PC-9 (cell line): ENCODE data around the gene CRYL1.

ENCODE experiments used
- EZH2 ChIP-seq: fragments of 200-600 bp; sonication (generic); IDR thresholded peaks from 2 replicates; pipeline ENCODE4 v1.8.0; 2017; ENCODE audit warnings: antibody characterized with exemption, low read depth
- TF ChIP-seq, protein P1 (sequence below): fragments of 200-600 bp; sonication (generic); conservative IDR thresholded peaks from 2 replicates; pipeline ENCODE4 v1.6.1; 2017; ENCODE audit warnings: mixed run types, antibody characterized with exemption, mild to moderate bottlenecking, moderate library complexity

DNA sequence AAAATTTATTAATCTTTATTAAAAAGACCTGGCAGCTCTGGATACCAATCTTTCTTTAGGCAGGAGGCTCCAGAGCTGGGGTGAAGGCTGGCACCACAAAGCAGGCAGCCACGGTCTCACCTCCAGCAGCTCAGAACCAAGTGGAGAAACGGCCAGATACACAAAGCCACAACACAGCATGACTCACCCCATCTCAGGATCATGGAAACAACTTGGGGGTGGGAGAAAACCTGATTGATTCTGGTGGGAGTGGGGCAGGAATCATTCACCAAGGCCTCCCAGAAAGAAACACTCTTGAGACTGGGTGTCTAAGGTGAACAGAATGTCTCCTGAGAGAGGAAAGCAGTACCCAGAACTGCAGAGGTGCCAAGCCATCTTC lies 64.2 kb downstream of the CRYL1 start:
- TF ChIP-seq, protein P1, sequence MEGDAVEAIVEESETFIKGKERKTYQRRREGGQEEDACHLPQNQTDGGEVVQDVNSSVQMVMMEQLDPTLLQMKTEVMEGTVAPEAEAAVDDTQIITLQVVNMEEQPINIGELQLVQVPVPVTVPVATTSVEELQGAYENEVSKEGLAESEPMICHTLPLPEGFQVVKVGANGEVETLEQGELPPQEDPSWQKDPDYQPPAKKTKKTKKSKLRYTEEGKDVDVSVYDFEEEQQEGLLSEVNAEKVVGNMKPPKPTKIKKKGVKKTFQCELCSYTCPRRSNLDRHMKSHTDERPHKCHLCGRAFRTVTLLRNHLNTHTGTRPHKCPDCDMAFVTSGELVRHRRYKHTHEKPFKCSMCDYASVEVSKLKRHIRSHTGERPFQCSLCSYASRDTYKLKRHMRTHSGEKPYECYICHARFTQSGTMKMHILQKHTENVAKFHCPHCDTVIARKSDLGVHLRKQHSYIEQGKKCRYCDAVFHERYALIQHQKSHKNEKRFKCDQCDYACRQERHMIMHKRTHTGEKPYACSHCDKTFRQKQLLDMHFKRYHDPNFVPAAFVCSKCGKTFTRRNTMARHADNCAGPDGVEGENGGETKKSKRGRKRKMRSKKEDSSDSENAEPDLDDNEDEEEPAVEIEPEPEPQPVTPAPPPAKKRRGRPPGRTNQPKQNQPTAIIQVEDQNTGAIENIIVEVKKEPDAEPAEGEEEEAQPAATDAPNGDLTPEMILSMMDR = no peak
- TF ChIP-seq EZH2 = no peak
